GM18526 (cell line): ENCODE results near the gene CALML6.

Experiments used
- POLR2A ChIP-seq: IDR thresholded peaks from 3 replicates; pipeline ENCODE4 v1.6.1; 2011; ENCODE audit not compliant: insufficient read length; ENCODE audit errors: extremely low read depth

Gene CALML6

GRCh38 chr1:1941868-1942752 lies 27.1 kb downstream of the CALML6 start:
- no peak for TF ChIP-seq POLR2A

GRCh38 chr1:1942753-1943656 lies 27.9 kb downstream of the CALML6 start:
- TF ChIP-seq POLR2A = no peak

DNA sequence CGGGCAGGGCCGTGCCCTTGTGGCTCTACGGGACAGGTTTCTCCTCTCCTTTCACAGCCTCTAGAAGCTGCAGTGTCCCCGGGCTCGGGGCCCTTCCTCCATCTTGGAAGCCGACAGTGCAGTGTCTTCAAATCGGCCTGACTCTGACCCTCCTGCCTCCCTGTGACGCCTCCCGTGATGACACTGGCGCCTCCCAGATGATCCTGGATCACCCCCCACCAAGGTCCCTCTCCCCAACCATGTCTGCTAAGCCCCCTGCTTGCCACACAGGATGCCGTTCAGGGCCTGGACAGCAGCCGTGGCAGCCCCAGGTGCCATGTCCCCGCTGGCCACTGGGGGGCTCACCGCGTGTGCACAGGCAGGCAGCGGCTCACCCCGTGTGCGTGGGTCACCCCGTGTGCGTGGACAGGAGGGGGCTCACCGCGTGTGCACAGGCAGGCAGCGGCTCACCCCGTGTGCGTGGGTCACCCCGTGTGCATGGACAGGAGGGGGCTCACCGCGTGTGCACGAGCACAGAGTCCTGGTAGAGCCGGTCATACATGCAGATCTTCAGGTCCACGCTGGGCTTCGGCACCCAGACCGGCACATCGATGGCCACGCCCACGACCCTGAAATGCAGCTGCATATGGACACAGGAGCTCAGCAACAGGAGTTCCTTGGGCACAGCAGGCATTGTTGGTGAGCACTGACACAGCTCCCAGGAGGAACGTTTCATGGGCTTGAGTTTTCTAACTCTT lies 28.9 kb downstream of the CALML6 start:
- no peak for TF ChIP-seq POLR2A

GRCh38 chr1:1945782-1946393 lies 30.8 kb downstream of the CALML6 start:
- no peak for TF ChIP-seq POLR2A

GRCh38 chr1:1946540-1946939 lies 31.5 kb downstream of the CALML6 start:
- no peak for TF ChIP-seq POLR2A

DNA sequence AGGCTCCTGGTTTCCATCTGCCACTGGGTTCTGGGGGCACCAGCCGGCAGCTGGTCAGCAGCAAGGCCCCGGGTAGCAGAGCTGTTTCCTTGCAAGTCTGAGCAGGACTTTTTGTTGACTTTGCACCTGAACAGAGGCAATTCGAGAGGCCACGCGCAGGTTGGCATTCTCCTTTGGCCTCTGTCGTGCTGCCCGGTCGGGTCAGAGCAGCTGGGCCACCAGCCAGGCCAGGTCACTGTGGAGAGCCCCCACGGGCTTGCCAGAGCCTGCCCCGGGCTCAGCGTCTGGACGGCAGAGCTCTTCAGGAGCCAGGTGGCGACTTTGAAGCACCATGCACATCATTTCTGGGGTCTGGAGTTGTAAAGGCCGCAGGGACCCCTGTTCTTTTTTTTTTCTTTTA lies 32.4 kb downstream of the CALML6 start:
- no peak for TF ChIP-seq POLR2A

DNA sequence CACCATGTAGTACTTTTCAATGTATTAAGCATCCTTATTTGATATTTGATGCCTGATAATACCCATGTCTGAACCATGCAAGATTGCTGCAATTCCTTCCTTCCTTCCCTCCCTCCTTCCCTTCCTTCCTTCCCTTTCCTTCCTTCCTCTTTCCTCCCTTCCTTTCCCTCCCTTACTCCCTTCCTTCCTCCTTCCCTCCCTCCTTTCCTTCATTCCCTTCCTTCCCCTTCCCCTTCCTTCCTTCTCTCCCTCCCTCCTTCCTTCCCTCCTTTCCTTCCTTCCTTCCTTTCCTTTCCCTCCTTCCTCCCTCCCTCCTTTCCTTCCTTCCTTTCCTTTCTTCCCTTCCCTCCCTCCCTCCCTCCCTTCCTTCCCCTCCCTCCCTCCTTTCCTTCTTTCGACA lies 33.7 kb downstream of the CALML6 start:
- no peak for TF ChIP-seq POLR2A

DNA sequence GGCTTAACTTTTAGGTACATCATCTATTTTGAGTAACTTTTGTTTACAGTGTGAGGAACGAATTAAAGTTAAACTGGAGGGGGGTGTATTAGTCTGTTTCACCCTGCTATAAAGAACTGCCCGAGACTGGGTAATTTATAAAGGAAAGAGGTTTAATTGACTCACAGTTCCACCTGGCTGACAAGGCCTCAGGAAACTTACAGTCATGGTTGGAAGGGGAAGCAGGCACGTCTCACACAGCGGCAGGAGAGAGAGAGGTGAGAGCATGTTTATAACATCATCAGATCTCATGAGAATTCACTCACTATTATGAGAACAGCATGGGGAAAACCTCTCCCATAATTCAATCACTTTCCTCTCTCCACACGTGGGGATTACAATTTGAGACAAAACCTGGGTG lies 35.9 kb downstream of the CALML6 start:
- TF ChIP-seq POLR2A = no peak

GRCh38 chr1:1954015-1954414 lies 39.0 kb downstream of the CALML6 start:
- TF ChIP-seq POLR2A = no peak

DNA sequence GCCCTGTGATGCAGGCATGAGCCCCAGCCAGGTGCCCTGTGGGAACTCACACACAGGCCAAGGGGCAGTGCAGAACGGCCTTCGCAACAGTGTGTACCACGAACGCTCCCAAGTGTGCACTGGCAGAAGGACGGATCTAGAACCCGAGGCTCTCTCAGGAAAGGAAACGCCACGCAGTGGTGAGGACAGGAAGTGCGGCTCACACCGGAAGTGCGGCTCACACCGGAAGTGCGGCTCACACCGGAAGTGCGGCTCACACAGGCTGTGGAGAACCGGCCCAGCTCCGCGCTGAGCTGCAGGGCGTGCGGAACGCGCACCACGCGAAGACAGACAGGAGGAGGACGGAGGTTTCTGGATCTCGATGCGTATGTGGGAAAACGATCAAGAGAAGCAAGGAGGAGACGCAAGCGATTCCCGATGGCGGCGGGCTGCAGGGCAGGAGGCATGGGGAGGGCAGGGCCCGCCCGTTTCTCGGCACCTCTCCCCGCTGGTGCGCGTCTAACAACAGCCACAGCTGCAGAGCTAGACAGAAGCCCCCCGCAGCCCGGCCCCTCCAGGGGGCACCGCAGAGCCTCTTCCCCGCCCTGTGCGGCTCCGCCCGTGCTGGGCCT lies 39.9 kb downstream of the CALML6 start:
- TF ChIP-seq POLR2A = no peak

- TF ChIP-seq POLR2A = no peak
These were observed 40.6 kb downstream of the CALML6 start for GRCh38 chr1:1955621-1956094.

DNA sequence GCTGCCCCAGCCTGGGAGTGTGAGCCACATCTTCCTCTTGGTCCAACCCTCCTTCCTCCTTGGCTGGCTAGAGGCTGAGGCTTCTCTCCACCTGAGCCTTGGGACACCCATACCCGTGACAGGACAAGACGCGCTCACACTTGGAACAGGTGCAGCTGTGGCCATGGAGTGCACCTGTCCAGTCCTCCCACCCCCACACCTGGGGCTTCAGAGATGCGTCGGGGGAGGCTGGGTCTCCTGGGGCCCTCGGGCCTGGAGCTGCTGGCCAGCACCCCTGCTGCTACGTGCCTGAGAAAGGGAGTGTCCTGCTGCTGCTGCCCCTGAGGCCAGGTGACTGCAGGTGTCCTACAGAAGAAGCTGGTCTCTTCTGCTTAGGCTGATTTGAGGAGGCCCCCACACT lies 41.0 kb downstream of the CALML6 start:
- no peak for TF ChIP-seq POLR2A

DNA sequence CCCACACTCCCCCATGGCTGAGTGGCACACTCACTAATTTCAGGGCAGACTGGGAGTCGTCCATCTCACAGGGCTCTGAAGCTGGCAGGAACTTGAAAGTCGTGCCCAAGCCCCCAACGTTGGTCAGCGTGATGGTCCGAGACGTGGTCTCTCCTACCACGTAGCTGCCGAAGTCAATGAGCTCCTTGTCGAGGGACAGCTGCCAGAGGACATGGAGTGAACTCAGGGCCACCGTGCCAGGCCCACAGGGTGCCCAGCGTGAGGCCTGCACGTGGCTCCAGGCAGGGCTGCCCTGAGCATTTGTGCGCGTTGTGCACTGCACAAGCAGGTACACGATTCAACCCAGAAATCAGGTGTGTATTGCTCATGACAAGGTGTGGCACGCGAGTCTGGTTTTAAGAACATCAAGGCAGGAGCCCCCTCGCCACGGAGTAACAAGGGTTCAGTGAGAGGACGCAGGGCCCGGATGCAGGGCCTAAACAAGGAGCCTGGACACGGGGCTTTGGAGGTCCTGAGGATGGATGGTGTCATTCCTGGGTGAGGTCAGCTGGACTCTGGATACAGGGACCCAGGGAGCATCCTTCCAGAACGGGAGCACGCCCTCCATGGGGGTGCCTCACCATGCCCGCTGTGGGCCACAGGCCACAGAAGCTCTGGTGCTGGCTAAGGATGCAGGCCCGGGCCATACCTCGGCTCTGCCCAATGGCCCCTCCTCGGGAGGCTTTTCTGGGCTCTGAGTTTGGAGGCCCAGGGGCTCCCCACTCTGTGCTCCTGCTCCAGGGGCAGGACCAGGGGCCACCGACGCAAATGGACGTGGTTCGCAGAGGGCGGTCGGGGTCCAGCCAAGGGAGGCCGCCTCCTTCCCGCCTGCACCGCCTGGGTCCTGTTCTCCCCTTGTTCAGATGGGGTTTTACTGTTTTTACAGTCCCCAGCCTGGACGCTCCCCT lies 41.8 kb downstream of the CALML6 start:
- TF ChIP-seq POLR2A = no peak
